GM18909 (cell line): Measurements from ENCODE around the gene POFUT1.
"Not testable (repeated sequence)": the region's sequence is repeated elsewhere in the genome, so short reads cannot be mapped to it uniquely, and the experiment has no call there.

Experiments used
- ATAC-seq: cut with Tn5 transposase; IDR thresholded peaks from one replicate; pipeline ENCODE4 v1.9.1; 2021; ENCODE audit warnings: mild to moderate bottlenecking; ENCODE audit not compliant: unreplicated experiment, poor library complexity

The POFUT1 gene

DNA sequence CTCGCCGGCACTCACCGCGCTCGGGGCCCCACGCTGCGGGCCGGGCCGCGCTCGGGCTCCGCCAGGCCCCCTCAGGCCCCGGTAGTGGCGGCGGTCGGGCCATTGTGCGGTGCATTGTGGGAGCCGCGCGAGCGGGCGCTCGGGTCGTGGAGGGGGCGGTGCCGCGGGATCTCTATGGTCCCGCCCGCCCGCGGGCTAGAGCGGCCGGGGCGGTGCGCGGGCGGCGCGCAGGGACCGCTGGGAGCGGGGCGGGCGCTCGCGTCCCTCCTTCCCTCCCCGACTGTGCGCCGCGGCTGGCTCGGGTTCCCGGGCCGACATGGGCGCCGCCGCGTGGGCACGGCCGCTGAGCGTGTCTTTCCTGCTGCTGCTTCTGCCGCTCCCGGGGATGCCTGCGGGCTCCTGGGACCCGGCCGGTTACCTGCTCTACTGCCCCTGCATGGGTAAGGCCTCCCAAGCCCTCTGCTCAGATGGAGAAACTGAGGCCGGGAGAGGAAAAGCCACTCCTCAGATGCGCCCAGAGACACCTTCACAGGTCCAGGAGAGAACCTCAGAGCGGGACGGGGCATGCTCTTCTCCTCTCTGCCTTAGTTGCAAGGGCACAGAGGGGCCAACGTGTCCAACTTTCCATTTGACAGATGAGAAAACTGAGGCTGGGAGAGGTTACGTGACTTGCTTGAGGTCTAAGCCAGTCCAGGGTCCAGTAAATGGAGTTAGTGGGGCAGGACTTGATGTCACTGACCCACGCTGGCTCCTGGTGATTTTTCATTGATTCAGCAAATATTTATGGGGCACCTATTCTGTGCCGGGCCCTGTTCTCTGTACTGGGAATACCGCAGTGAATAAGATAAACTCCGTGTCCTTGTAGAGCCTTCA is at the start of gene POFUT1, which contains the start of gene PLAGL2:
TSS of gene POFUT1 (plus strand) at position 255 of the 873 bp plus-strand sequence. CDS start at position 317, 62 bp downstream.
TSS of gene PLAGL2 (minus strand) at position 118 of the 873 bp plus-strand sequence. CDS start 5,565 bp downstream, outside the sequence.
- peak; percentile 87 for ATAC-seq

DNA sequence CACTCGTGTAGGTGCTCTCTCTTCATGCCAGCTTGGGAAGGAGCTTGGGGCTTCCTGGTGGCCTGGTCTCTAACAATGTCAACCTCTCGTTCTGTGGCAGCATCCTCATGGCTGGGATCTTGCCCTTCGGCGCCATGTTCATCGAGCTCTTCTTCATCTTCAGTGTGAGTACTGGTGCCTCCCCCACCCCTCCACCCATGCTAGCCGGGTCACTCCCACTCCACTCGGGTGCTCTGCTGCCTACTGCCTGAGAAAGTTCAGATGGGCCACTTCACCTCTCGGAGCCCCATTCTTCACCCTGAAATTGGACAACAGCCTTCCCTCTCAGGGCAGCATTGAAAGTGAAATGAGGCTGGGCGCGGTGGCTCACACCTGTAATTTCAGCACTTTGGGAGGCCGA is 49.3 kb upstream of the POFUT1 start:
- no peak for ATAC-seq

DNA sequence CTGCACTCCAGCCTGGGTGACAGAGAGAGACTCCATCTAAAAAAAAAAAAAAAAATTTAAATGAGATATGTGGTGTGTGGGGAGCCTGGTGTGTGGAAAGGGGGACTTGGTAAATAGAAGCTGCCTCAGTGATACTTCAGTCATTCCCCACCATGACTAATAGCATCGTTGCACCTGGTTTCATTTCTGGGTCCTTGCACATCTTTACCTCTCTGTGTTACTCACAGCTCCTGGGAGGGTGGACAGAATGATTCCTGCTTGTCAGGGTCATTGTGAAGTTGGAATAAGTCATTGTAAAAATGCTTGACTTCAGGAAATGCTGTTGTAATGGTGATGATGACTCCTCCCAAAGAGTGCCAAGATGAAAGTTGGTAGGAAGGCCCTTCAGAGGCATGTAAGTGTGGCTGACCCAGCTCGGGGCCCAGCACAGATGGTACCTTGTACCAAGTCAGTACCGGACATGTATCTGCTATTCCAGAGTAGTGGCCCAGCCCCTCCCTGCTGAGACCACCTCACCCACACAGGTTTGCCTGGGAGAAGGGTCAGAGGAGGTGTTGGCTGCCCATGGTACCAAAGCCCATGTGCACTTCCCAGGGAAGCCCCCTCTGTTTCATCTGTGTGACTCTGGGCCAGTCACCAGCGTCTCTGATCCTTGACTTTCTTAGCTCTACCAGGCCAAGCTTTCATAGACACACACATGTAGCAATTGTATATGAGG is 48.6 kb upstream of the POFUT1 start:
- ATAC-seq, result no peak

DNA sequence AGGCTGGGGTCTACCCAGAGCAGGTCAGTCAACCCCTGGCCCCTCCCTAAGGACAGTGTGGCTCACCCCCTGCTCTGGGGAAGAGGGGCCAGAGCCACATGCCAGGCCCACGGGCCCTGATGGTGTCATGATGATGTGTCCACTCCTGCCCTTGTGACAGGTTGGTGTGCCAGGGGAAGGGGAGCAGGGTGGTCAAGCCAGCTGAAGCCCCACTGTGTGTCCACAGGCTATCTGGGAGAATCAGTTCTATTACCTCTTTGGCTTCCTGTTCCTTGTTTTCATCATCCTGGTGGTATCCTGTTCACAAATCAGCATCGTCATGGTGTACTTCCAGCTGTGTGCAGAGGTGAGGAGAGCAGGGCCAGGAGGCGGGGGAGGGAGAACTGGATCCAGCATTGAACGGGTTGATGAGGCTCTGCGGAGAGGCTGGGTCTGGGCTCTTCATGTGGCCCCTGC is 47.9 kb upstream of the POFUT1 start:
- ATAC-seq, result no peak

DNA sequence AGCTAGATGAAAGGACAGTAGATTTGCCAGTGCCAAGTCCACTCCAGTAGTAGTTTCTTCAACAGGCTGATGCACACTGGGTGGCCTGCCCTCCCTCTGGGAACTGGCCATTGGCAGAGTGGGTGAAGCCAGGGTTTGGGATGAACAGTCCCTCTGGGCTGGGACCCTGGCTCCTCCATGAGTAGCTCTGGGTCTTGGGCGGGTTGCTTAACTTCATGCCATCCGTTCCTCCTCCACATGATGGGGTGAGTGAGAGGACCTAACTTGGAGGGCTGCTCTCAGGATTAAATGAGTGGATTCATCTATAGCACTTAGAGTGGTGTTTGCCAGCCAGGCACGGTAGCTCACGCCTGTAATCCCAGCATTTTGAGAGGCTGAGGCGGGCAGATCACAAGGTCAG is 47.3 kb upstream of the POFUT1 start:
- ATAC-seq, result no peak

DNA sequence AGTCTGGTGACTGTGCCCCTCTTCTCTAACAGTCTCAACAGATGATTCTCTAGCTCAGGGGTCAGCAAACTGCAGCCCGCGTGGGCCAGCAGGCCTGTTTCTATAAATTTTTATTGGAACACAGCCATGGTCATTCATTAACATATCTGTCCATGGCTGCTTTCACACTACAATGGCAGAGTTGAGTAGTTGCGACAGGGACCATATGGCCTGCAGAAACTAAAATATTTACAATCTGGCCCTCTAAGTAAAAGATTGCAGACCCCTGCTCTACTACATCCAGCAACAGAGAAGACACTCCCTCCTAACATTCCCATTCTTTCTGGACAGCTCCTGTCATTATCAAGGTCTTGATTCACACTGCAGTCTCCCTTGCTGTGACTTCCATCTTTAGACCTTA is 45.3 kb upstream of the POFUT1 start:
- no peak for ATAC-seq

DNA sequence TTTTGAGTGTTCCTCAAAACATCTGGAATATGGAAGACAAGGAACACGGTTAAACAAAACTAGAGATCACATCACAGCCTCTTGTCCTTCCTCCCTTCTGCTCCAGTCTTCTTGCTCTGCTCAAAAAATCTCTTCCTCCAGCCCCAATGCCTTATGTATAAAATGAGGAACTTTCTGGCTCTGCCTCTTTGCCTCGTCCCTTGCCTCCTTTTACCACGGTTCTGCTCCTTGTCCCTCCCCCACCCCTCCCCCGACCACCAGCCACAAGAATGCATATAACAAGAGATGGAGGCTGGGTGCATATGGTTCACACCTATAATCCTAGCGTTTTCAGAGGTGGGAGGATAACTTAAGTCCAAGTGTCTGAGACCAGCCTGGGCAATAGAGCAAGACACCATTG is 43.7 kb upstream of the POFUT1 start:
- ATAC-seq, result no peak

DNA sequence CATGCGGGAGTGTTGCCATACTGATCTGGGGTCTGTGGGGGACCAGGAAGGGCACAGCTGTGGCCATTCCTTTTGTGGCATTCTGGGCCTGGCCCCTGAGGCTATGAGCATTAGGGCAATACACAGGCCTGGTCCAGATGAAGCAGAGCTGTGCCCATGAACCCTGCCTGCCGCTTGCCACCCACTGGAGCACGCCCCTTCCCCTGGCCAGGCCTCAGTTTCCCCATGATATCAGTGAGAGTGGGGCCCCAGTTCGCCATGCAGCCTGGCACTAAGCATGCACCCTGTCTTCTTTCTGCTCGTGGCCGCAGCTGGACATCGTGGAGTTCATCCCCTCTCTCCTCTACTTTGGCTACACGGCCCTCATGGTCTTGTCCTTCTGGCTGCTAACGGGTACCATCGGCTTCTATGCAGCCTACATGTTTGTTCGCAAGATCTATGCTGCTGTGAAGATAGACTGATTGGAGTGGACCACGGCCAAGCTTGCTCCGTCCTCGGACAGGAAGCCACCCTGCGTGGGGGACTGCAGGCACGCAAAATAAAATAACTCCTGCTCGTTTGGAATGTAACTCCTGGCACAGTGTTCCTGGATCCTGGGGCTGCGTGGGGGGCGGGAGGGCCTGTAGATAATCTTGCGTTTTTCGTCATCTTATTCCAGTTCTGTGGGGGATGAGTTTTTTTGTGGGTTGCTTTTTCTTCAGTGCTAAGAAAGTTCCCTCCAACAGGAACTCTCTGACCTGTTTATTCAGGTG is 42.5 kb upstream of the POFUT1 start:
- no peak for ATAC-seq

DNA sequence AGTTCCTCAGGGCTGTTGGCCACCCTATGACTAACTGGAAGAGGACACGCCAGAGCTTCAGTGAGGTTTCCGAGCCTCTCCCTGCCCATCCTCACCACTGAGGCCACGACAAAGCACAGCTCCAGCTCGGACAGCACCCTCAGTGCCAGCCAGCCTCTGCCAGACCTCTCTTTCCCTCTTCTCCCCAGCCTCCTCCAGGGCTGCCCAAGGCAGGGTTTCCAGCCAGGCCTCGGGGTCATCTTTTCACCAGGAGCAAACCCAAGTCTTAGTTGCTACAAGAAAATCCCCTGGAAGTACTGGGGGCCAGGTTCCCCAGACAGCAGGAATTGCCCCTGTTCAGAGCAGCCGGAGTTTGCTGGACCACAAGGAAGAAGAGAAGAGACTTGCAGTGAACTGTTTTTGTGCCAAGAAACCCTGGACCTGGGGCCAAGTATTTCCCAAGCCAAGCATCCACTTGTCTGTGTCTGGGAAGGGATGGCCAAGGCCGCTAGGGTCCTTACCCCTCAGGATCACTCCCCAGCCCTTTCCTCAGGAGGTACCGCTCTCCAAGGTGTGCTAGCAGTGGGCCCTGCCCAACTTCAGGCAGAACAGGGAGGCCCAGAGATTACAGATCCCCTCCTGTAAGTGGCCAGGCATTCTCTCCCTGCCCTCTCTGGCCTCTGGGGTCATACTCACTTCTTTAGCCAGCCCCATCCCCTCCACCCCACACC is 41.7 kb upstream of the POFUT1 start:
- no peak for ATAC-seq

DNA sequence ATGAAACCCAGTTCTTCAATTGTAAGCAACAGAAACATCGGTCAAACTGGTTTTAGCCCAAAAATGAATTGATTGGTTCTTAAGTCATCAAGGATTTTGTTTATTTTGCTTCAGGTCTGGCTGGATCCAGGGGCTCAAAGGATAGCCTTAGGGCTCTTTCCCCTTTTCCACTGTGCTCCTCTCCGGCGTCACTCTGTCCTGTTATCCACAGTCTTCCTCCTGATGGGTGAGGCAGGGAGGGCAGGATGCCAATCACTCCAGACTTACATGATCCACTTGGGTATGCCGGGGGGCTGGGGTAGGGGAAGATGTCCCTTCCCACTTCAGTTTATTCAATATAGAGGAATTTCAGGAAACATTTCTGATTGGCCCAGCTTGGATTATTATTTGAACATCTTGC is 40.1 kb upstream of the POFUT1 start:
- no peak for ATAC-seq

DNA sequence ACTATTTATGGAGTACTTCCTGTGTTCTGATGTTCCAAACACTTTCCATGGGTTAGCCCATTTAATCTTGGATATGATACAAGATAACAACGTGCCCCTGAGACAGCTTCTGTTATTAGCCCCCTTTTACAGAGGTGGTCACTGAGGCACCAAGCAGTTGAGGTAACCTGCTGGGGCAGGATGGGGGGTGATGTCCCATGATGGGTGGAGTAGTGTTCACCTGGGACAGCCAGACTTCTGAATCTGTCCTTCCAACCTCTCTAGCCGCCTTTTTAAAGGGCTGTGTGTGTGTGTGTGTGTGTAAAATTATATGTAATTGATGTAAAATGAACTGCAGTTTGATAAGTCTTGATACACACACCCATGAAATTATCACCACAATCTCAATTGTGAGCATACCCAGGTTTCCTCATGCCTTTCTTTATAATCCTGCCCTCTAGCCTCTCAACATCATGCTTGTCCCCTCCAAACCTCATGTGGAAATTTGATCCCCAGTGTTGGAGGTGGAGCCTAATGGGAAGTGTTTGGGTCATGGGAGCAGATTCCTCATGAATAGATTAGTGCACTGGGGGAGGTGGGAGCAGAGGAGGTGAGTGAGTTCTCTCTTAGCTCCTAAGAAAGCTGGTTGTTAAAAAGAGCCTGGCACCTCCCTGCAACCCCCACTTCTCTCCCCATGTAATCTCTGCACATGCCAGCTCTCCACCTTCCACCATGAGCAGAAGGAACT is 39.3 kb upstream of the POFUT1 start:
- ATAC-seq, result no peak

DNA sequence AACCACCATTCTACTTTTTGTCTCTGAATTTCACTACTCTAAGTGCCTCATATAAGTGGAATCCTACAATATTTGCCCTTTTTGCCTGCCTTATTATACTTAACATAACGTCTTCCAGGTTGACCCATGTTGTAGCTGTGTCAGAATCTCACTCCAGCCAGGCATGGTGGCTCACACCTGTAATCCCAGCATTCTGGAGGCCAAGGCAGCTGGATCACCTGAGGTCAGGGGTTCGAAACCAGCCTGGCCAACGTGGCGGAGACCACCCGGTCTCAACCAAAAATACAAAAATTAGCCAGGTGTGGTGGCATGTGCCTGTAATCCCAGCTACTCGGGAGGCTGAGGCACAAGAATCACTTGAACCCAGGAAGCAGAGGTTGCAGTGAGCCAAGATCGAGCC is 30.0 kb upstream of the POFUT1 start:
- ATAC-seq, result not testable (repeated sequence)

DNA sequence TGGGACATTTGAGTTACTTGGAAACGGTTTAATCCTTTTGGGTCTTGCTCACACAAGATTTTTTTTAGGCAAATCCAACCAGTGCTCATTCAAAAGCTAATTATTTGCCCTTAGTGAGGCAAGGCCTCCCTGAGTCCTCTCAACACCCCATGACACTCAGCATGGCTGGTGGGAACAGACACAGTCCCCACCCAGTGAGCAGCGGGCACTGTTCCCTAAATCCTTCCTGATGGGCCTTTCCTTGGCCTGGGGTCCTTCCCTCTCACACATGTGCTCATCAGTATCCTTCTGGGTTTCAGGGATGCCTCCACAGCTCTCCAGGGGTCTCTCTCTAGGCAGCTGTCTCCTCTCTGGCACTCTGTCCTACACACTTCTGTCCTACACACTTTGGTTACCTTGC is 28.2 kb upstream of the POFUT1 start:
- no peak for ATAC-seq

DNA sequence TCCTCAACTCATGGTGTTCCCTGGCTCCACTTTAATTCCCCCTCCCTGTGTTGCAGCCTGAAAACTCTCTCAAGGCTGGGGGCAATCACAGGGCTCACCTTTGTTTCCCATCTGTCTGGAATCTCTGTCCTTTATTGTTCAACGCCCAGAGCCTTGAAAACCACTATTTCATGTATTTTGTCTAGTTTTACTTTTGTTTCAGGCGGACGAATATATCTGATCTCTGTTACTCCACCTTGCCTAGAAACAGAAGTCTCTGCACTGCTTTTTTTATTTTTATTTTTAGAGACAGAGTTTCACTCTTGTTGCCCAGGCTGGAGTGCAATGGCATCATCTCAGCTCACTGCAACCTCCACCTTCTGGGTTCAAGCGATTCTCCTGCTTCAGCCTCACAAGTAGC is 27.7 kb upstream of the POFUT1 start:
- no peak for ATAC-seq

DNA sequence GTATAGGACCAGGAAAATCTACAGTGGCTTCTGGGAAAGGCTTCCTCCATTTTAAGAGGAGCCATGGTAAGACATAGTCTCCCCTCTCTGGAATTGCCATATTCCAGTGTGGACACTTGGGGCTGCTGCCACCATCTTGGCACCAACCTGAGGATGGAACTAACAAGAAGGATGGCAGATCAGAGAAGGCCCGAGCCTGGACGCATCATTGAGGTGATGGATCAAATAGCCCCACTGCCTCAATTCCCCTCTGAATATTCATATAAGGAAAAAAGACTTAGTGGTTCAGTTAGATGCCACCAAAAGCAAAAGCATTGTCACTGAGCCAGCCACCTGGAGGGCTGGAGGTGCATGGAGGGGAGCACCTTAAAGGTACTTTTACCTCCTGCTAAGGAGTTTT is 26.1 kb upstream of the POFUT1 start:
- ATAC-seq, result no peak

DNA sequence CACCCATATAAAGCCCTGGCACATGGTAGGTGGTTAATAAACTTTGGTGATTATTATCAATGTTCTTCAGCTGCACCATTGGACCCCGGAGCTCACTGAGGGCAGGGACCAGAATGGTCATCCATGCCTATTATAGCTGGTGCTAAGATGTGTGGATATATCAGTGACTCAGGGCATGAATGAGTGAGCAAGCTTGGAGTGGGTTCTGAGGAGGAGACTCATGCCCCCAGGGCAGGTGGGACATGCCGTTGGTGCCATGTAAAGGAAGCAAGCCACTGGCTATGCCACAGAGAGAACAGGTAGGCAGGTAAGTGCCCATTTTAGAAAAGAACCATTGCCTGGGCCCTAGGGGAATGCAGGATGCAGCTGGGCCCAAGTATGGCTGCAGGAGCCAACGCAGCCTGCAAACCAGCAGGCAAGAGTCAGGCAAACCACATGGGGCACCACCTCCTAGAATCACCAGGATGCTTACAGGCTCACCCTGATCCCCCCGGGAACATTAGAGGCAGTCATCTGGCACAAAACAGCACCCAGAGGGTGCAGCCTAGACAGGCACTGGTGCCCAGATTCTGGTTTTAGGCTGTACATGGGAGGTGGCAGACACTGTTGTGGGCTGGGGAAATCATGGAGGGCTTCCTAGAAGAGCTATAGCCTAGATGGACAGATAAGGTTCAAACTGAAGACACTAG is 23.6 kb upstream of the POFUT1 start:
- no peak for ATAC-seq

DNA sequence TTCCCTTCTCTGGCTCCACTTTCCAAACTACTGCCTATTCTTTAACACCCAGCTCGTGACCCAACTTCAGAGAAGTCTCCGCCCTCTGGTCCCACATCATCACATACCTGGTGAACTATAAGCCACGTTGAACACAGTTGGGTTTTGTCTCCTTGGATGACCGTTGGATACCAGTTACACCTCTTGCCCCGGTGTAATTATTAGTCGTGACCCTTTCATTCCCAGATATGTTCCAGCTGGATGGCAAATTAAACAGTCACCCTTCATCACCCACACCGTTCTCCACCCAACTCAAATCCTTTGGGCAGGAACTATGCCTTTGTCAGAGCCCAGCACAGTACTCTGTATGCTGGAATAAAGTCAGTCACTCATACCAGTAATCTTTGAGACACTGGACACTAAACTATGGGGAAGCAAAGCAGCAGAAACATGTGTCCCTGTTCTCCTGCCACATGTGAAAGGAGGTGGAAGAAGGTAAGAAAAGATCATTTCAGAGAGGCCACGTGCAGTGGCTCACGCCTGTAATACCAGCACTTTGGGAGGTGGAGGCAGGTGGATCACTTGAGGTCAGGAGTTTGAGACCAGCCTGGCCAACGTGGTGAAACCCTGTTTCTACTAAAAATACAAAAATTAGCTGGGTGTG is 22.6 kb upstream of the POFUT1 start:
- no peak for ATAC-seq

DNA sequence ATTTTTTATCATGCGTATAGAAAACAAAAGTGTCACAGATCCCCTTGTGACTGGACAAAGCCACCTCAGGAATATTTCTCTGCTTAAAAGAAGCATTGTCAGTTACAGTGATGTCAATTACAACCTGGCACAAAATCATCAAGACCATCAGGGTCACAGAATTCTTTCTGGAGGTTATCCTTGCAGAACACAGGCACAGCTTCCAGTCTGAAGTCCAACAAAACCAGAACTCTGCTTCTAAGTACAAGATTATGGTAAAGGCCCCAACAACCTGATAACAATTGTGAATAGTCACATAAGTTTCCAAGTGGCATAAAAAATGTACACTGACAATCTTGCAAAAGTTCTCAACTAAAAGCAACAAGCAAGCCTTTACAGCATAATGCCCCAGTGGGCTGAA is 21.2 kb upstream of the POFUT1 start:
- ATAC-seq, result no peak
